SK-N-DZ (cell line): Measurements from ENCODE around the gene ZFAND2A.

Experiments
- DNase-seq: peaks from one replicate; pipeline ENCODE4 v3.0.0-alpha.2; 2015; ENCODE audit warnings: low spot score

ZFAND2A gene

GRCh38 chr7:1109581-1110310 lies 50.2 kb downstream of the ZFAND2A start:
- no peak for DNase-seq

- DNase-seq, result no peak
Observed at GRCh38 chr7:1108264-1108920, 51.6 kb downstream of the ZFAND2A start.

- DNase-seq, result no peak
Observed at GRCh38 chr7:1106793-1107421, 53.1 kb downstream of the ZFAND2A start.

- no peak for DNase-seq
Observed at GRCh38 chr7:1106063-1106792, 53.8 kb downstream of the ZFAND2A start.

- no peak for DNase-seq
Observed at GRCh38 chr7:1105189-1105588, 54.8 kb downstream of the ZFAND2A start.

- no peak for DNase-seq
Observed at GRCh38 chr7:1104516-1105179, 55.3 kb downstream of the ZFAND2A start.

GRCh38 chr7:1103789-1104515 lies 56.0 kb downstream of the ZFAND2A start:
- no peak for DNase-seq

- DNase-seq, result no peak
Observed at GRCh38 chr7:1103009-1103788, 56.8 kb downstream of the ZFAND2A start.
